Nephron (organoid): ENCODE data around the gene PHF21A.

Experiments used
- H3K27ac Mint-ChIP-seq, 3 experiments: 2 replicates each; pipeline ENCODE4 v1.8.0; 2020; ENCODE audit warnings: mixed read lengths in 3 of 3, mild to moderate bottlenecking in 2 of 3, moderate library complexity in 1 of 3
- H3K27me3 Mint-ChIP-seq: 2 replicates; pipeline ENCODE4 v1.8.0; 2021; ENCODE audit warnings: low read depth, mild to moderate bottlenecking, moderate library complexity, mixed read lengths
- H3K36me3 Mint-ChIP-seq: 2 replicates; pipeline ENCODE4 v1.8.0; 2020; ENCODE audit warnings: low read depth, mixed read lengths
- H3K4me1 Mint-ChIP-seq: 2 replicates; pipeline ENCODE4 v1.8.0; 2020; ENCODE audit warnings: mixed read lengths
- H3K4me3 Mint-ChIP-seq, 3 experiments: 2 replicates each; pipeline ENCODE4 v1.8.0; 2020; ENCODE audit warnings: mild to moderate bottlenecking in 3 of 3, mixed read lengths in 3 of 3, moderate library complexity in 2 of 3
- H3K9me3 Mint-ChIP-seq: 2 replicates; pipeline ENCODE4 v1.8.0; 2020; ENCODE audit warnings: mixed read lengths
- TF ChIP-seq, protein P1 (sequence below), 3 experiments: fragments of 200-600 bp; sonication (generic); IDR thresholded peaks; one replicate each; pipeline ENCODE4 v1.5.0; 2021; ENCODE audit warnings: antibody characterized with exemption in 3 of 3; ENCODE audit not compliant: unreplicated experiment in 3 of 3

The PHF21A gene

DNA sequence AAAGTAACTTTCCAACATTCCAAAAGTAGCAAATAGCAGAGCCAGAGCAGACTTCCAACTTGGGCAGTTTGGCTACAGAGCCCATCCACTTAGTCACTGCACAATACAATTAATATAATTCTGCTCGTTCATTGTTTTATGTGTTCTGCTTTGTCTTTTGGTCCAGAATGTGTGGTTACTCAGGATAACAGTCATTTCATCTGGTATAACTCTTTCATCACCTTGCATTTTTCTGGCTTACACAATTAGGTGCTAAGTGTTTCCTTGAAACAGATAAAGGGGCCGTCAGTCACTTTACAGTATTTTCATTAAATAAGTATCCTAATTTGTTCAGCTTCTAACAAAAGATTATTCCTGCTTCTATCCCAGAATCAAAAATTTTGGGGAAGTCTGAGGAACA lies 111.6 kb downstream of the PHF21A start:
- H3K9me3 Mint-ChIP-seq, result no peaks in the 10 kb centered on the region
- H3K27ac Mint-ChIP-seq, result no peak overlapping the region
- no peaks in the 10 kb centered on the region for H3K27me3 Mint-ChIP-seq
- no peaks in the 10 kb centered on the region for H3K36me3 Mint-ChIP-seq
- TF ChIP-seq, protein P1, sequence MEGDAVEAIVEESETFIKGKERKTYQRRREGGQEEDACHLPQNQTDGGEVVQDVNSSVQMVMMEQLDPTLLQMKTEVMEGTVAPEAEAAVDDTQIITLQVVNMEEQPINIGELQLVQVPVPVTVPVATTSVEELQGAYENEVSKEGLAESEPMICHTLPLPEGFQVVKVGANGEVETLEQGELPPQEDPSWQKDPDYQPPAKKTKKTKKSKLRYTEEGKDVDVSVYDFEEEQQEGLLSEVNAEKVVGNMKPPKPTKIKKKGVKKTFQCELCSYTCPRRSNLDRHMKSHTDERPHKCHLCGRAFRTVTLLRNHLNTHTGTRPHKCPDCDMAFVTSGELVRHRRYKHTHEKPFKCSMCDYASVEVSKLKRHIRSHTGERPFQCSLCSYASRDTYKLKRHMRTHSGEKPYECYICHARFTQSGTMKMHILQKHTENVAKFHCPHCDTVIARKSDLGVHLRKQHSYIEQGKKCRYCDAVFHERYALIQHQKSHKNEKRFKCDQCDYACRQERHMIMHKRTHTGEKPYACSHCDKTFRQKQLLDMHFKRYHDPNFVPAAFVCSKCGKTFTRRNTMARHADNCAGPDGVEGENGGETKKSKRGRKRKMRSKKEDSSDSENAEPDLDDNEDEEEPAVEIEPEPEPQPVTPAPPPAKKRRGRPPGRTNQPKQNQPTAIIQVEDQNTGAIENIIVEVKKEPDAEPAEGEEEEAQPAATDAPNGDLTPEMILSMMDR (IDR thresholded peaks at IDR 0.05; ENCODE audit: unreplicated experiment in 3 of 3), result no peak
- H3K4me3 Mint-ChIP-seq, result no peak overlapping the region
- peaks cover 13% of the 10 kb centered on the region for H3K4me1 Mint-ChIP-seq

- Mint-ChIP-seq H3K27me3 (no peaks in the 10 kb centered on the region), H3K9me3 (no peaks in the 10 kb centered on the region), H3K4me3 (no peak overlapping the region), H3K4me1 (peaks cover 24% of the 10 kb centered on the region), H3K27ac (peak overlapping the region in 2 of 3 experiments; percentile 0 to 2), H3K36me3 (no peaks in the 10 kb centered on the region)
- TF ChIP-seq, protein P1 (IDR thresholded peaks at IDR 0.05; ENCODE audit: unreplicated experiment in 3 of 3), result peak; percentile 80 to 83 (median 83)
Observed at GRCh38 chr11:46006418-46007070, 114.7 kb downstream of the PHF21A start.

DNA sequence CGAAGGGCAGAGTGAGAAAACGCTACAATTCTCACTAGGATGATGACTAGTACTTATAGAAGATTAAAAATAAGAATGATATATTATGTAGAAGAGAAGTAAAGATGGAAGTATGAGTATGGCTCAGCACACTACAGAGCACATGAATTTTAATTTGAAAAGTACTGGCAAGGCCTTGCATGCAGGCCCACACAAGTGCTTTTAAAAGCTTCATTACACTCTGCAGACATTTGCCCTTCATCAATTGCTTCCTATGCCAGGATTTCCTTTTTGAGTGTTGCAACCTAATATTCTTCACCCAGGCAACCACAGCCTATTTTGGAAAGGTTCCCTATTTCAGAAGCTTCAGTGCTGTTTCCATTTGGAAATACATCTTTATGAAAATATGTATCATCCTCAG lies 117.7 kb downstream of the PHF21A start:
- no peak overlapping the region for H3K27ac Mint-ChIP-seq
- TF ChIP-seq, protein P1 (IDR thresholded peaks at IDR 0.05; ENCODE audit: unreplicated experiment in 3 of 3), result no peak
- H3K27me3 Mint-ChIP-seq, result no peaks in the 10 kb centered on the region
- H3K36me3 Mint-ChIP-seq, result no peaks in the 10 kb centered on the region
- peaks cover 36% of the 10 kb centered on the region for H3K4me1 Mint-ChIP-seq
- no peaks in the 10 kb centered on the region for H3K9me3 Mint-ChIP-seq
- H3K4me3 Mint-ChIP-seq, result no peak overlapping the region

- H3K27ac Mint-ChIP-seq, result no peak overlapping the region
- H3K4me1 Mint-ChIP-seq, result peaks cover 43% of the 10 kb centered on the region
Observed at GRCh38 chr11:46002189-46002588, 119.1 kb downstream of the PHF21A start.

DNA sequence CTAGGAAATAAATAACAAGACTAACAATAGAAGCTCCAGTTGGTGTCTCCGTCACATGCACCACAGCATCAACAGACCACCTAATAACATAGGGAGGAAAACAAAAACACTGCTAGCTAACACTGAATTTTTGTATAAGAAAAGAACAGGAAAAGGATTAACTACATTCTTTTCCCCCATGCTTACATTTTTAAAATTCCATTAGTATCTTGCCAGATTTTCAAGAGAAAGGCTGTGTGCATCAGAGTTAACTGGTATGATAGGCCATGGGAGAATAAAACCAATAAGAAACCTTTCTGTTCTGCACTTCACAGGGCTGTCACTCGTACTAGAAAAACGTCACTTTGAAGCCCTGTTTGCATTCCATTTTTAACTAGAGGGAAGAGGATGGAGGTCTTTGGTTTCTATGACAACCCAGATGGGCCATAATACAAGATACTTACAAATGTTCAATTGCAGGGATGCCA lies 119.8 kb downstream of the PHF21A start:
- peak overlapping the region in 1 of 3 experiments; percentile 39 for H3K27ac Mint-ChIP-seq
- no peak overlapping the region for H3K4me3 Mint-ChIP-seq
- no peaks in the 10 kb centered on the region for H3K36me3 Mint-ChIP-seq
- no peaks in the 10 kb centered on the region for H3K27me3 Mint-ChIP-seq
- H3K4me1 Mint-ChIP-seq, result peaks cover 44% of the 10 kb centered on the region
- TF ChIP-seq, protein P1 (IDR thresholded peaks at IDR 0.05; ENCODE audit: unreplicated experiment in 3 of 3), result no peak
- H3K9me3 Mint-ChIP-seq, result no peaks in the 10 kb centered on the region

More at GRCh38 chr11:46002189-46002588, 119.1 kb downstream of the PHF21A start:
- no peaks in the 10 kb centered on the region for H3K9me3 Mint-ChIP-seq
- H3K36me3 Mint-ChIP-seq, result no peaks in the 10 kb centered on the region
- H3K4me3 Mint-ChIP-seq, result no peak overlapping the region
- TF ChIP-seq, protein P1 (IDR thresholded peaks at IDR 0.05; ENCODE audit: unreplicated experiment in 3 of 3), result no peak
- no peaks in the 10 kb centered on the region for H3K27me3 Mint-ChIP-seq

GRCh38 chr11:45997599-45997998 lies 123.7 kb downstream of the PHF21A start:
- Mint-ChIP-seq H3K27ac (no peak overlapping the region), H3K9me3 (no peaks in the 10 kb centered on the region), H3K27me3 (no peaks in the 10 kb centered on the region), H3K4me1 (peaks cover 59% of the 10 kb centered on the region), H3K4me3 (no peak overlapping the region), H3K36me3 (no peaks in the 10 kb centered on the region)
- TF ChIP-seq, protein P1 (IDR thresholded peaks at IDR 0.05; ENCODE audit: unreplicated experiment in 3 of 3), result no peak
